Testis (tissue), 2 donors: Measurements from ENCODE around the gene ZFR2.

Source experiments
- POLR2A ChIP-seq: fragments of 450-650 bp; IDR thresholded peaks from one replicate; pipeline ENCODE4 v1.6.1; 2017; ENCODE audit warnings: antibody characterized with exemption, mild to moderate bottlenecking, moderate library complexity
- TF ChIP-seq, protein P1 (sequence below), 3 experiments: fragments of 450-650 bp in 2 of 3; fragments of 200-600 bp in 1 of 3; sonication (generic) in 1 of 3; IDR thresholded peaks; one replicate each; pipeline ENCODE4 v1.5.1; 2016 to 2019; ENCODE audit warnings: antibody characterized with exemption in 3 of 3, mild to moderate bottlenecking in 2 of 3, moderate library complexity in 1 of 3

DNA sequence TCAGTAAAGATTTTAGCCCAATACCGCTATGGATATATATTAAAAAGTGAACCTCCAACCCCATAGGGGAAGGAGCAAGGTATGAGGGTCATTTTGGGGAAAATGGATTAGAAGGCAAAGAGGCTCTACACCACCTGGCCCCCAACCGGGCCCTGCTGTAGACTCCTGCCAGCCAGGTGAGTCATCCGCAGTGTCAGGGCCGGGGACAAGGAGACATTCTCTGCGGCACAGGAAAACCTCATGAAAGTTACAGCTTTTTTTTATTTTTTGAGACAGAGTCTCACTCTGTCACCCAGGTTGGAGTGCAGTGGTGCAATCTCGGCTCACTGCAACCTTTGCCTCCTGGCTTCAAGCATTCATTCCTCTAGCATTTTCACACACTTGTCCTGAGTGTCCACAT is 32.0 kb downstream of the ZFR2 start:
- TF ChIP-seq, protein P1, sequence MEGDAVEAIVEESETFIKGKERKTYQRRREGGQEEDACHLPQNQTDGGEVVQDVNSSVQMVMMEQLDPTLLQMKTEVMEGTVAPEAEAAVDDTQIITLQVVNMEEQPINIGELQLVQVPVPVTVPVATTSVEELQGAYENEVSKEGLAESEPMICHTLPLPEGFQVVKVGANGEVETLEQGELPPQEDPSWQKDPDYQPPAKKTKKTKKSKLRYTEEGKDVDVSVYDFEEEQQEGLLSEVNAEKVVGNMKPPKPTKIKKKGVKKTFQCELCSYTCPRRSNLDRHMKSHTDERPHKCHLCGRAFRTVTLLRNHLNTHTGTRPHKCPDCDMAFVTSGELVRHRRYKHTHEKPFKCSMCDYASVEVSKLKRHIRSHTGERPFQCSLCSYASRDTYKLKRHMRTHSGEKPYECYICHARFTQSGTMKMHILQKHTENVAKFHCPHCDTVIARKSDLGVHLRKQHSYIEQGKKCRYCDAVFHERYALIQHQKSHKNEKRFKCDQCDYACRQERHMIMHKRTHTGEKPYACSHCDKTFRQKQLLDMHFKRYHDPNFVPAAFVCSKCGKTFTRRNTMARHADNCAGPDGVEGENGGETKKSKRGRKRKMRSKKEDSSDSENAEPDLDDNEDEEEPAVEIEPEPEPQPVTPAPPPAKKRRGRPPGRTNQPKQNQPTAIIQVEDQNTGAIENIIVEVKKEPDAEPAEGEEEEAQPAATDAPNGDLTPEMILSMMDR (IDR thresholded peaks at IDR 0.05), result no peak
- no peak for TF ChIP-seq POLR2A
